Mesenteric fat pad (tissue), 1 donor: ENCODE data around the gene NTN4. TPM values are rescaled to one million over a fixed set of nuclear protein-coding genes. Genes with fewer than 3 reads are reported as not detected.
"Not testable (repeated sequence)": the region's sequence is repeated elsewhere in the genome, so short reads cannot be mapped to it uniquely, and the experiment has no call there.

Source experiments
- DNase-seq: peaks from one replicate; pipeline ENCODE4 v3.0.0-alpha.2; 2020; ENCODE audit warnings: low spot score
- long read RNA-seq: library from polyadenylated mRNA; unstranded; transcript quantifications from one replicate; pipeline ENCODE4 v2.0.0, GENCODE V29; 2020
- total RNA-seq: library from RNA; stranded (reverse); fragmentation: NEBNext Ultra II Directional; extraction: Animal tissue kit (Norgen Biotek cat#: 25700); gene quantifications from one replicate; pipeline ENCODE4 v1.2.1, GENCODE V29; 2021
- donor health status: DM: yes; HTN: yes; CAD: no.

The NTN4 gene
- 11.6 TPM for total RNA-seq
- long read RNA-seq, partial matches to known transcripts, result 3 of 4 reads
- long read RNA-seq, other reads (novel, unspliced or antisense), result 1 of 4 reads

DNA sequence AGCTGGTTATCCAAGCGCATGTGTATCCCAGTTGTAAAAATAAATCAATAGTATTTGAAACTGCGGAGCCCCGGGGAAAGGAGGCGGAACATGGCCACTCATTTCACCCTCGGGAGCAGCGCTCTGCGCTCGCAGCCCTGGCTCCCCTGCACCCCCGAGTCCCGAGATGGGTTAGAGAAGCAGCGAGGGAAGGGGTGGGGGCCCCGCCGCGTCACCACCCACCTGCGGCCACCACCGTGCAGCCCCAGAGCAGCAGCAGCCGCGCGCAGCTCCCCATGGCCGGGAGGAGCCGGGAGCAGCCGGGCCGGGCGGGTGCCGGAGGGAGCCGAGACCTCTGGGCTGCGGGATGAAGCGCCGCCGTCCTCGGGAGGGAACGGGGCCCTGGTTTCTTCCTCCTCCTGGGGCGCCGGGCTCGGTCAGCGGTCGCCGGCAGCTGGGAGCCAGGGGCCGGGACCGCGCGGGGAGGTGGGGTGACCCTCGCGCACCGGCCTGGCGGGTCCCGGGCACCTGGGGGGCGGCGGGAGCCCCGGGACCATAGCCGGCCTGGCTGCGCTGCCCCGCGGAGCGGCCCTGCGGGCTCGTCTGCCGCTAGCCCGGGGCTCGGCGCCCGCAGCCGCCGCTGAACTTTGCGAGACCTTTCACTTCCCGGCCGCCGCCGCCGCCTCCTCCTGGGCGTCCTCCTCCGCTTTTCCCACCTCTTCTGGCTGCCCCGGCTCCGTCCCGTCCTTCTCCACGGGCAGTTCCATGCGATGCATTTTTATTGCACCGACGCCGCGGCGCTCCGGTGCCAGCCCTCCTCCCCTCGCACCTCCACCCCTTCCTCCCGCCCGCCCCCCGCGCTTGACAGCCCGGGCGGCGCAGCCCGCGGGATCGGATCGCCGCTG is at the start of gene NTN4:
NTN4 (minus strand) TSS at position 732 of the 884 bp plus-strand sequence; CDS start at position 277, 455 bp downstream.
- DNase-seq, result no peak

GRCh38 chr12:95838125-95838524 is 47.6 kb upstream of the NTN4 start:
- no peak for DNase-seq

DNA sequence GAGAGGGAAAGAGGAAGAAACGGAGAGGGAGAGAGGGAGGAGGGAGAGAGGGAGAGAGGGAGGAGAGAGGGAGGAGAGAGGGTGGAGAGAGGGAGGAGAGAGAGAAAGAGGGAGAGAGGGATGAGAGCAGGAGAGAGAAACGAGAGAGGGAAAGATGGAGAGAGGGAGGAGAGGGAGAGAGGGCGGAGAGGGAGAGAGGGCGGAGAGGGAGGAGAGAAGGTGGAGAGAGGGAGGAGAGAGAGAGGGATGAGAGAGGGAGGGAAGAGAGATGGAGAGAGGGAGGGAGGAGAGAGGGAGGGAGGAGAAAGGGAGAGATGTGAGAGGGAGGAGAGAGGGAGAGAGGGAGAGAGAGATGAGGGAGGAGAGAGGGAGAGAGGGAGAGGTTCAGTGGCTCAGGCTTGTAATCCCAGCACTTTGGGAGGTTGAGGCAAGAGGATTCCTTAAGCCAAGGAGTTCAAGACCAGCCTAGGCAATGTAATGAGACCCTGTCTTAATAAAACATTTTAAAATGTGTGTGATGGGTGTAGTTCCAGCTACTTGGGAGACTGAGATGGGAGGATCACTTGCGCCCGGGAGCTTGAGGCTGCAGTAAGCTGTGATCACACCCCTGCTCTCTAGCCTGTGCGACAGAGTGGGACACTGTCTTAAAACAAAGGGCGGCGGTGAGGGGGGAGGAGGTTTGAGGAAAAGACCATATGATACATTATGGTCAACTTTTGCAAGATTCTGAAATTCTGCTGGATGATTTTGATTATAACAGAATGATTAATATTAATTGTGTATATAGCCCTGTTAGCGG is 46.9 kb upstream of the NTN4 start:
- no peak for DNase-seq

DNA sequence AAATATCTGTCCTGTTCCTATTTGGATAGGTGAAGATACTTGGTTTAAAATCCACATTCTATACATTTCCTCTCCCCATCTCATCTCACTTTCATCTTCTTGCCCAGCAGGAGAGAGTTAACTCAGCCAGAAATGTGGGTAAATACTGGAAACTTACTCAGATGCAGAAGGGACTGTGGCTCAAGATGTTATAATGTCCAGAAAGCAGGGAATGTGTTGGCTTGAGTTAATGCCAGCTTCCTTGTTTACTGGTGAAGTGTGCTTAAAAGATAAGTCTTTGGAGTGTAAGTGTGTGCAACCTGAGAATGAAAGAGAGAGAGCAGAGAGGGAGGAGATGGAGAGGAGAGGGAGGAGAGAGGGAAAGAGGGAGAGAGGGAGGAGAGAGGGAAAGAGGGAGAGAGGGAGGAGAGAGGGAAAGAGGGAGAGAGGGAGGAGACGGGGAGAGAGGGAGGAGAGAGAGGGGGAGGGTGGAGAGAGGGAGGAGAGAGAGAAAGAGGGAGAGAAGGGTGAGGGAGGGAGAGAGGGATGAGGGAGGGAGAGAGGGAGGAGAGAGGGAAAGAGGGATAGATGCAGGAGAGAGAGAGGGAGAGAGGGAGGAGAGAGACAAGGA is 46.2 kb upstream of the NTN4 start:
- no peak for DNase-seq

DNA sequence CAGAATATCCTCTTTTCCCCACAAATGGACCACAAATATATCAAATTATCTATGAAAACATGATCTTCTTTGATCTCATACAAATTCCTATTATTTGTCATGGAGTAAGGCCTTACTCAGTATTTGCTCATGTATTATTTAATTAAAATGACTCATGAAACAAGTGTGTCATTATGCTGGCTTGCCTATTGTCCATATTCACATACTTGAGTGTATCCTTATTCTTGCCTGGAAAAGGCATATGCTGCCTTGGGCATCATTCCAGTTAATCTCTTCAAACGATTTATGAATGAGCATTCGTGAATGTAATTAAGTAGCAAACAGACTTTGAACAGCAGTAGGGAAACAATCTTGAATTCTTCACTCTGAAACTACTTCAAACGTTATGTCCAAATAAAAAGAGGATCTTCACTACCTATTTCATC is 45.6 kb upstream of the NTN4 start:
- DNase-seq, result no peak

DNA sequence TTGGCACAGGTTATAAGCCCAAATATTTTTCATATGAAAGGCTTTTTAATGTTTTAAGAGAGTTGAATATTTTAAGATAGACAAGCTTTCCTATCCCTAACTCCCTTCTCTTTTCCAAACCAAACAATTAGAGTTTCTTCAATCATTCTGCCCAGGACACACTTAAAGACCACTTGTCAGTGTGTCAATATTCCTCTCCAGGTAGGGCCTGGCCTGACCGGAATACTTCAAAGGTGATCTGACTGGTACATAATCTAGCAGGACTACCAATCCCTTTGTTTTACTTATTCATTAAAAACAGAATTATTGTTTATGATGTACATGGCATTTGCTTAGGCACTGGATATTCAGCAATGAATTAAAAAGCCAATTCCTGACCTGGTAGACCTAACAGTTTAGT is 44.0 kb upstream of the NTN4 start:
- no peak for DNase-seq

DNA sequence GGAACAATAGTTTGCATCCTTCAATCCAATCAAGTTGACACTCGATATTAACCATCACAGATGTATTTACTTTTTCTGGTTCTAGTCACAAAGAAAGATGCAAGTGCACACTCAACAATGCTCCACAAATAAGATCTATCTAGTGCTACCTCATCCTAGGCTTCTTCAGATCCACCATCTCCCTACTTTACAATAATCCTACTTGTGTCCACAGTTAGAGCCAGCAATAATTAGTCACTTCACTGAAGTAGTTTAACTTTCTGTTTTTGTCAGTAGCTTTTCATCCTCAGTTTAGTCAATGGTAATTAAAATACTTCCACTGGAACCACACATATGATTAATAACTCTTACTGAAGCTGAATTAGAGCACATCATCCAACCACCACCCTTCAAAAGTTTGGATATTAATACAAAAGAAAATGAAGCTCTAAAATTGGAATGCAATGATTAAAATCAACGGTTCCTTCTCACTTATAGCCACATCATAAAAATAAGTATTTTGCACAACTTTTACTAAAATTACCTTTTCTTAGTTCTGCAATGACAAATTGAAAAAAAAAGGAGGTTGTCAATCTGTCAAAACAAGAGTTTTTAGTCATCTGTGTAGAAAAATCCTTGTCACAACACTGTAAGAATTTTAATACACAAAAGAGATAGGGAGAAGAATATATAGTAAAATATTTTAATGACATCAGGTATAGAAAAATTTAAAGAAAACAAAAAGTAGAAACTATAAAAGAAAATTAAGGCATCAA is 39.9 kb upstream of the NTN4 start:
- no peak for DNase-seq

- DNase-seq, result no peak
These were observed 38.8 kb upstream of the NTN4 start for GRCh38 chr12:95829395-95829794.

GRCh38 chr12:95820096-95820703 is 29.6 kb upstream of the NTN4 start:
- no peak for DNase-seq

DNA sequence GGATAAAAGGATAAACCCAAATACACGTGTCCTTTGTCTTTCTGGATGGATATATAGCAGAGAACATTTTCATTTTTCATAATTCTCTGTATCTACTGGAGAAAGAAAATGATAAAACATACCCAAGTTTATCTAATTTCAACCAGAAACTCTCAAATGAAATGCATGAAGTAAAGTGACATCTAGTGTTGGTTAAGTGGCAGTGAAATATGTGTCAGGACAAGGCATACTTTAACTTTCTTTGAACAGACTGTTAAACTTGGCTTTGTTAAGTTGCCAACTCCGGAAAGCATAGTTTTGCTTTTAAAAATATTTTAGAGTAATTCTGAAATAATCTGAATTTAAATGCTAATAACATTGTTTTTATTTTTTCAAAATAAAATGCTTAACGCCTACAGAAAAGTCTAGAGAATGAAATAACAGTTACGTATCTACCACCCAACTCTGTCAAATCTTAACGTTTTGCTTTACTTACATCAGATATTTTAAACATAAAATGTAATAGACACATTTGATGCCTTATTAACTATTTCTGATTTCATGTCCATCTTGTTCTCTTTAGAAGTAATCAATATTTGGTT is 25.2 kb upstream of the NTN4 start:
- DNase-seq, result no peak

- not testable (repeated sequence) for DNase-seq
These were observed 21.6 kb upstream of the NTN4 start for GRCh38 chr12:95812155-95812554.

DNA sequence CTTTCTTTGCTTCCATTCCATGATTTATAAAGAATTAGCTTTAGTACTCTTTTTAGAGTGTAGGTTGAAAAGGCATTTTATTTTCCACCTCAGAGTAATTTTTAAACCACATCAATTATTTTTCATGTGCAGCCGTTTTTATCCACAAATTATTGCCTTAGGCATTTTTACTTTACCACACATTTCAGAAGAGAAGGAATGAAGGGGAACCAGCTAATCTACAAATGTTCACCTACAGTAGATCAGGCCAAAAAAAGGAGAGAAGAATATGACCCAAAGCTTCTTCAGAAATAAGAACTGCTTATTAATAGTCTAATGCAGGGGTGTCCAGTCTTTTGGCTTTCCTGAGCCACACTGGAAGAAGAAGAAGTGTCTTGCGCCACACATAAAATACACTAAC is 19.8 kb upstream of the NTN4 start:
- no peak for DNase-seq

DNA sequence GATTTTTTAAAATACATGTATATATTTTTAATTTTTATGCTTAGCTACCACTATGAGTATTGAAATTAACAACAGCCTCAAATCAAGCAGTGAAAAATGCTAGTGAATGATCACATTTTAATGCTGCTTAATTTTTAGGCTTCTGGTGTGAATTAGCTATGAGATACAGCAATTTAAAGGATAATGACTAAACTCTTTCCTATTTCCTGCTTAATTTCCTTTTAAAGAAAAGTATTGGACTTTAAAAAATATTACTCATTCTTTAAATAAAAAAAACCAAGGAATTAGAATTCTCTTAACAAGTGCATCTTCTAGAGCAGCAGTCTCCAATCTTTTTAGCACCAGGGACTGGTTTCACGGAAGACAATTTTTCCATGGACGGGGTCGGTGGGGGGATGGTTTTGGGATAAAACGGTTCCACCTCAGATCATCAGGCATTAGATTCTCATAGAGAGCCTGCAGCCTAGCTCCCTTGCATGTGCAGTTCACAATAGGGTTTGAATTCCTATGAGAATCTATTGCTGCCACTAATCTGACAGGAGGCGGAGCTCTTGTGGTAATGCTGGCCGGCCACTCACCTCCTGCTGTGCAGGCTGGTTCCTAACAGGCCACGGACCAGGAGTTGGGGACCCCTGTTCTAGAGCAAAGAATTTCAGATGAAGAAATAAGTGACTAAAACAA is 18.6 kb upstream of the NTN4 start:
- no peak for DNase-seq

DNA sequence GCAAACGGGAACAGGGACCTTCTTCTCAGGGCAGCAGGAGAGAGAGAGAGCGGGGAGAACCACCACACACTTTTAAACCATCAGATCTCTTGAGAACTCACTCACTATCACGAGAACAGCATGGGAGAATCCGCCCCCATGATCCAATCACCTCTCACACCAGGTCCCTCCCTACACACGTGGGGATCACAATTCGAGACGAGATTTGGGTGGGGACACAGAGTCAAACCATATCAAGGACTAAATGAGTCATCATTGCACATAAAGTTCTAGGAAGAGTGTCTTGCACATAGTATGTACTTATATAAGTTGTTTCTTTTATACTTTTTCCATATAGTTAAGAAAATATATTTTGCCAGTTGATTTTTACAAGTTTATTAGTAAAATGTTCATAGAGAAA is 17.6 kb upstream of the NTN4 start:
- no peak for DNase-seq

DNA sequence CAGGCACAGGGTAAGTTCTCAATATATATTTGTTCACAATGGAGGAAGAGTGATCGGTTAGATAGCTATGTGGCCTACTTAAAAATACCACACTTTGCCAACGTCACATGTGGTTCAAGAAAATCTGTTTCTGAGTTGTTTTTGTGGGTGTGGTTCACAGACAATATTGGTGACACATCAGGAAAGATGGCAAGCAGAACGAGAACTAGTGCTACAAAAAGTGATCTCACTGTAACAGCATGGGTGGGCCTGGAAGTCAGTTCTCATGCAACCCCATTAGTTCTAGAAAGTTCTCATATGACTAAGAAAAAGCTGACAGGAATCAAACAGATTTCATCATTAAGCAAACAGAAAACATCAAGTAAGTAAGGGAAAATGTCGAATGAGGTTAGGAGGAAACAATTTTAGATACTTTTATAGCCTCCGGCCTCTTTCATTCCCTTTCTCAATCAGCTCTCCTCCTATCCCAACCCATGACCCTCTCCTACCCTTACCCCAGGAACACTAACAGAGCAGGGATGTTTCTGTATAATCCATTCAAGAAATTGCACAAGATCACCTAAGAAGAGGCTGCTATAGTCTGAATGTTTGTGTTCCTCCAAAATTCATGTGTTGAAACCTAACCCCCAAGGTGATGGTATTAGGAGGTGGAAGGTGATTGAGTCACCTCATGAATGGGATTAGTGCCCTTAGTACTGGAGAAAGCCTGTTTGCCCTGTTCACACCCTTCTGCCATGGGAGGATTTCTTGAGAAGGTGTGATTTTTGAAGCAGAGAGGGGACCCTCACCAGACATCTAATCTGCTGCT is 15.5 kb upstream of the NTN4 start:
- DNase-seq, result no peak

- DNase-seq, result no peak
These were observed 13.7 kb upstream of the NTN4 start for GRCh38 chr12:95804291-95804690.

DNA sequence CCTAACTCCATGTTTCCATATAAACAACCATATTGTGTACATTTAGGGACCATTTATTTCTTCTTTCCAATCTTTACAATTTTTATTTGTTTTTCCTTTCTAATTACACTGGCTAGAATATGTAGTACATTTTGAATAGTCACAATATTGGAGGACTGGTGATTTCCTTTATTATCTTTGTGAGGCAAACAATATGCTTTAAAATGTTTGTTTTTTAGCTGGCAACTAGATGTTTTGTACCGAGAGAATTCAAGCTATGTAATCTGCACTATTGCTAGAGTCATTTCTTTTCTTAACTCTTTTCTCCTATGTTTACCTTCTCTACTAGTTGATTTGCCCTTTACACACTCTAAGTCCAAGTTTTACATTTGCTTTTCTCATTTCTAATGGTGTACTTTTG is 13.3 kb upstream of the NTN4 start:
- no peak for DNase-seq

DNA sequence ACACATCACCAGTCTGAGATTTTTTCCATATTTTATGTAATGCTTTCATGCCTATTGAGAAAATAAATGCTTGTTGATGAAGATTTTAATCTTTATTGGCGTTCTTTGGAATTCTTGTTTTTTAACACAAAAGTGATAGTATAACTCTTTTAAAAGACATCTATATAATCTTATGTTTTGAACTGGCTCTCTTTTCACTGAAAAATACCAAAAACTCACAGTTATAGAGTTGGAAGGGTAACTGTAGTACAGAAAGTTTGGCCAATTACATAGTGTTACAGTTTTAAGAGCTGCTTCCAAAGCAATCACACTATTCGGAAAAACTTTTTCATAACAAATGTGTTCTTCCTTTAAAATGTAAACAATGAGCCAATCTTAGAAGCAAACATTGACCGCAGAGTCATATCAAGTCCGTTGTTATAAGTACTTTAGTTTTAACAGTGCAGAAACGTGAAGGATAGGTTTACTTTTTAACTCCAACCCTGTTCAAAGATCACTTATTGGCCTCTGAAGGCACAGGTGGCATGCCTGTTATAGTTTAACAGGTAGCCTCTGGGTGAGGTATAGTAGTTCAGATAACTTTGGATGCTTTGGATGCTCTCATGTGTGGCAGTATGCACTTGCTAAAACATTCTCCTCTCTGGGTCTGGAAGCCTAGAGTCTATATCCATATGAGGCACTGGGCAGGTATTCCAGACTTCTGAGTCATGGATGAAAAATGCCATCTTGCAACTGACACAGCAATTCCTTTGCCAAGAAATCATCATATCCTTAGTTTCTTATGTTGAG is 12.1 kb upstream of the NTN4 start:
- DNase-seq, result no peak
